ENCODE data around the gene LCN15. TPM values are rescaled to one million over a fixed set of nuclear protein-coding genes. Genes with fewer than 3 reads are reported as not detected.

LCN15 gene
- total and polyA plus RNA-seq, 2 experiments from 2014 or later = 0.77 TPM; not detected in 1

DNA sequence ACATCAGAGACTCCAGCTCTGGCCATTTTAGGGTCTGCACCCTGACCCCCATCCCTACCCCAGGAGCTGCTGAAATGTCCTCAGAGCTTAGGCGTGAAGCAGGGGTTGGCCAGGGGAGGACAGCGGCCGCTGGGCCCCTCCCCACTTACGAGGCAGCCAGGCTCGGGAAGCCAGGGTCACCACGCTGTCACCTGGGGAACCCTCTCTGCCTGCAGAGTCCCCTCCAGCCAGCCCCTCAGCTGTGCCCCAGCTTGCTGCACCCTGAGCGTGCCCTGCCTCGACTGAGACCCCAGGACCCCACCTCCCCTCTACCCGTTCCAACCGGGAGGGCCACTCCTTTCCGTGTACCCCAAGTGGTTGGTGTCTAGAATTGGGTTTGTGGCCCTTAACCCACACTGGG, 24.2 kb downstream of the LCN15 start:
- H3K36me3 ChIP-seq = no peaks in the 10 kb centered on the region
- H3K27ac ChIP-seq = no peak overlapping the region
- no peak for DNase-seq (ENCODE audit: low read depth in 1 of 2, low spot score in 1 of 2)
- H3K4me1 ChIP-seq (ENCODE audit: low read depth) = no peaks in the 10 kb centered on the region
- no peak overlapping the region for H3K4me3 ChIP-seq
- H3K27me3 ChIP-seq = no peaks in the 10 kb centered on the region
- TF ChIP-seq, protein P1, sequence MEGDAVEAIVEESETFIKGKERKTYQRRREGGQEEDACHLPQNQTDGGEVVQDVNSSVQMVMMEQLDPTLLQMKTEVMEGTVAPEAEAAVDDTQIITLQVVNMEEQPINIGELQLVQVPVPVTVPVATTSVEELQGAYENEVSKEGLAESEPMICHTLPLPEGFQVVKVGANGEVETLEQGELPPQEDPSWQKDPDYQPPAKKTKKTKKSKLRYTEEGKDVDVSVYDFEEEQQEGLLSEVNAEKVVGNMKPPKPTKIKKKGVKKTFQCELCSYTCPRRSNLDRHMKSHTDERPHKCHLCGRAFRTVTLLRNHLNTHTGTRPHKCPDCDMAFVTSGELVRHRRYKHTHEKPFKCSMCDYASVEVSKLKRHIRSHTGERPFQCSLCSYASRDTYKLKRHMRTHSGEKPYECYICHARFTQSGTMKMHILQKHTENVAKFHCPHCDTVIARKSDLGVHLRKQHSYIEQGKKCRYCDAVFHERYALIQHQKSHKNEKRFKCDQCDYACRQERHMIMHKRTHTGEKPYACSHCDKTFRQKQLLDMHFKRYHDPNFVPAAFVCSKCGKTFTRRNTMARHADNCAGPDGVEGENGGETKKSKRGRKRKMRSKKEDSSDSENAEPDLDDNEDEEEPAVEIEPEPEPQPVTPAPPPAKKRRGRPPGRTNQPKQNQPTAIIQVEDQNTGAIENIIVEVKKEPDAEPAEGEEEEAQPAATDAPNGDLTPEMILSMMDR (IDR thresholded peaks at IDR 0.05; ENCODE audit: low read depth, low read length) = no peak
- no peaks in the 10 kb centered on the region for H3K9me3 ChIP-seq (ENCODE audit: low read depth)

DNA sequence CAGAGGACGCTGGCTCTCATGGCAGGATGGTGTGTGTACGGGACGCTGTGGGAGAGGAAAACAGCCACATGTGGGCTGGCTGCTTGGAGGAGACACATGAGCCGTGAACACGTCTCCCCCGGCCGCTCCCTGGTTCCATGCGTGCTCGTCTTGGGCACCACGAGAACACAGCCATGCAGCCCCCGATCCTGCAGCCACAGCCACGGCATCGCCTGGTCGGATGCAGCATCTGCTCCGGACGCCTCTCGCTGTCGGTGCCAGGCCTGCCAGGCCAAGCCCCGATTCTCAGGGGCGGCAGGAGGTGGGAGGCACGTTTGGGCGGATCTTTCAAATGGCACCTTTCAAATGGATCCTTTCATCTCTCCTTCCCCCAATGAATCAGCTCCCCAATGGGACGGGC, 24.8 kb downstream of the LCN15 start:
- H3K4me1 ChIP-seq (ENCODE audit: low read depth) = no peaks in the 10 kb centered on the region
- no peak overlapping the region for H3K4me3 ChIP-seq
- no peaks in the 10 kb centered on the region for H3K36me3 ChIP-seq

DNA sequence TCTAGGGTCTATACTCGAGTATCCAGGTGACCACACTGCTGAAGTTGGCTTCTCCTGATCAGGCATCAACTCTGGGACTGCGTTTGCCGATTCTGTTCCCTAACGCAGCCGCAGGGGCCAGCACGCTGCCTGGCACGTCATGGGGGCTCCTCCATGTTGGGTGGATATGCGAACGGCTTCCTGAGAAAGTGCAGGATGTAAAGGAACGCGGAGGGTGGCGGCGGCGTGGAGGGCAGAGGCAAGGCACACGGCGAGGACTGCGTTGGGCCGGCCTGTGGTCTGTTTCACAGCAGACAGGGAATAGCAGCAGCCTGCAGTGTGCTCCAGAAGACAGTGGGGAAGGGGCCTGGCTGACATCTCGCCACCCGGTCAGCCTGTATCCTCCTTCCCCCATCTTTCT, 25.4 kb downstream of the LCN15 start:
- DNase-seq (ENCODE audit: low read depth in 1 of 2, low spot score in 1 of 2) = no peak
- no peak overlapping the region for H3K4me3 ChIP-seq
- no peaks in the 10 kb centered on the region for H3K36me3 ChIP-seq
- H3K9me3 ChIP-seq (ENCODE audit: low read depth) = no peaks in the 10 kb centered on the region
- H3K27ac ChIP-seq = no peak overlapping the region
- no peaks in the 10 kb centered on the region for H3K27me3 ChIP-seq
- TF ChIP-seq, protein P1 (IDR thresholded peaks at IDR 0.05; ENCODE audit: low read depth, low read length) = no peak
- no peaks in the 10 kb centered on the region for H3K4me1 ChIP-seq (ENCODE audit: low read depth)

More for the DNA sequence above, 24.8 kb downstream of the LCN15 start:
- no peak for DNase-seq (ENCODE audit: low read depth in 1 of 2, low spot score in 1 of 2)
- TF ChIP-seq, protein P1 (IDR thresholded peaks at IDR 0.05; ENCODE audit: low read depth, low read length) = no peak
- H3K27ac ChIP-seq = no peak overlapping the region
- H3K9me3 ChIP-seq (ENCODE audit: low read depth) = no peaks in the 10 kb centered on the region
- no peaks in the 10 kb centered on the region for H3K27me3 ChIP-seq

DNA sequence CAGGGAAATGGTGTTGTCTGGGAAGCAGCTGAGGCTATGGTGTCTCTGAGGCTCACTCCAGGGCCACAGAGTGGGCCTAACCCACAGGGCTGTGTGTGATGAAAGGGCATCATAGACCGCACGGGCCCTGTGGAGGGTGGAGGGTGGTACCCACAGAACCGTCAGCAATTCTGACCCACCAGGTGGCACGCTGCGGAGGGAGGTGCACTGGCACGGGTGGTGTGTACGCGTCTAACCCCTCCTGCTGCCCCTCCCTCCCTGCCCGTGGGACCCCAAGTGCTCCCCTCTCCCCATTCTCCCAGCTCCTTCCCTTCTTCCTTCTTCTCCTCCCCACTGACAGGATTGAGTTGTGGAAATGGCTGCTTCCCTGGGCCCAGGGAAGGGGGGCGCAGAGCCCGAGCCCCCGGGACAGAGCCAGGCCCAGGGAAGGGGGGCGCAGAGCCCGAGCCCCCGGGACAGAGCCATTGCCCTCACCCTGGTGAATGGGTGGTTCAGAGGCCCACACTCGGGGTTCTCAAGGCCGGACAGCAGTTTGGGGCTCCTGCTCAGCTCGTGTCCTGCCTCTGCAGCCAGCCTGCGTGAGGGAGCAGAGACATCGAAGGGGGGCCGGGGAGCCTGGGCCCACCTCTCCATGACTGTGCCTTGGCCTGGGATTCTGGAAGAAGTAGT, 28.4 kb downstream of the LCN15 start:
- TF ChIP-seq, protein P1 (IDR thresholded peaks at IDR 0.05; ENCODE audit: low read depth, low read length) = no peak
- no peak overlapping the region for H3K27ac ChIP-seq
- H3K4me3 ChIP-seq = no peak overlapping the region
- H3K4me1 ChIP-seq (ENCODE audit: low read depth) = no peaks in the 10 kb centered on the region
- no peaks in the 10 kb centered on the region for H3K9me3 ChIP-seq (ENCODE audit: low read depth)
- no peaks in the 10 kb centered on the region for H3K36me3 ChIP-seq
- no peaks in the 10 kb centered on the region for H3K27me3 ChIP-seq
- DNase-seq (ENCODE audit: low read depth in 1 of 2, low spot score in 1 of 2) = no peak

DNA sequence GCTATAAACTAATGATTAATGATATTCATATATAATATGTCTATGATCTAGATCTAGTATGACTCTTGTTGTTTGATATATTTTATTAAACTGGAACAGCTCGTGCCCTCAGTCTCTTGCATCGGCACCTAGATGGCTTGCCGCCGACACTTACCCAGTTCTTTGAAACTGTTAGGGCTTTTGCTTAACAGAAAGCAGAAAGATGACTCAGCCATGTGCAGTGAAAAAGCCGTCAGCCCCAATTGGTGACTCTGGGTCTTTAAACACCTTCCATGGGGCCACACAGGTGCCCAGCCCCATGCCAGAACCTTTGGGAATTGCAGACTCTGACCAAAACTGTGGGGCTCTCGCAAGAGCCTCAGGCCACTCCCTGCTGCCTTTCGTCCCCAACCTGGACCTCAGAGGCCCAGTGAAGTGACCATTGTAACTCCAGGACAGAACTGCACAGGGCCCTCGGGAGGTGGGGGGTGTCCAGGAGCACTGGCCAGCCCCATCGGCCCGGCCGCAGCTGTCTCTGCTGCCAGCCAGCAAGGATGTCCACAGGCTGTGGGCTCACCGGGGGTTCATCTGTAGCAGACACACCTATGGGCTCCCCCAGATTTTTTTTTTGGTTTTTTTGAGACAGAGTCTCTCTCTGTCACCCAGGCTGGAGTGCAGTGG, 29.4 kb downstream of the LCN15 start:
- no peak for DNase-seq (ENCODE audit: low read depth in 1 of 2, low spot score in 1 of 2)
- H3K4me1 ChIP-seq (ENCODE audit: low read depth) = no peaks in the 10 kb centered on the region
- TF ChIP-seq, protein P1 (IDR thresholded peaks at IDR 0.05; ENCODE audit: low read depth, low read length) = no peak
- no peaks in the 10 kb centered on the region for H3K36me3 ChIP-seq
- H3K9me3 ChIP-seq (ENCODE audit: low read depth) = no peaks in the 10 kb centered on the region
- no peak overlapping the region for H3K27ac ChIP-seq
- no peaks in the 10 kb centered on the region for H3K27me3 ChIP-seq
- no peak overlapping the region for H3K4me3 ChIP-seq

Measured in cardiac muscle cell (in vitro differentiated cells and primary cell).